Activated naive CD4-positive, alpha-beta T cell treated with anti-CD3 and anti-CD28 coated beads, Interleukin-2, amount 50 U/mL, for 72 hours (primary cell): ENCODE data around the gene CPN2. TPM values are rescaled to one million over a fixed set of nuclear protein-coding genes. Genes with fewer than 3 reads are reported as not detected.

Experiments
- ATAC-seq, 2 donors: fragments of 150-1000 bp; cut with Tn5 transposase; 2 replicates each; pipeline ENCODE4 v1.10.0; 2021; ENCODE audit warnings: mild to moderate bottlenecking in 2 of 2, moderate library complexity in 2 of 2
- DNase-seq, 2 donors: peaks; one replicate each; pipeline ENCODE4 v3.0.0; 2021 to 2022; ENCODE audit warnings: low spot score in 2 of 2
- H3K27ac Mint-ChIP-seq, 2 donors: one replicate each; pipeline ENCODE4 v1.8.0; 2022; ENCODE audit warnings: mild to moderate bottlenecking in 2 of 2, mixed read lengths in 2 of 2
- H3K36me3 Mint-ChIP-seq, 2 donors: one replicate each; pipeline ENCODE4 v1.8.0; 2022; ENCODE audit warnings: mixed read lengths in 2 of 2
- H3K9me3 Mint-ChIP-seq, 2 donors: one replicate each; pipeline ENCODE4 v1.8.0; 2022; ENCODE audit warnings: mixed read lengths in 2 of 2
- total RNA-seq, 2 donors: library from RNA; stranded (reverse); gene quantifications; one replicate each; pipeline ENCODE4 v1.2.3, GENCODE V29; 2022

CPN2 gene
- total RNA-seq, 2 donors from 2014 or later: not detected

GRCh38 chr3:194367992-194368841 lies 17.1 kb upstream of the CPN2 start:
- DNase-seq (no peak), ATAC-seq (no peak)
- Mint-ChIP-seq H3K36me3 (no peaks in the 10 kb centered on the region), H3K9me3 (no peaks in the 10 kb centered on the region), H3K27ac (no peak overlapping the region)

- DNase-seq: no peak
- Mint-ChIP-seq H3K9me3 (no peaks in the 10 kb centered on the region), H3K27ac (no peak overlapping the region), H3K36me3 (no peaks in the 10 kb centered on the region)
- ATAC-seq: no peak
These were observed 14.9 kb upstream of the CPN2 start for GRCh38 chr3:194365978-194366490.

GRCh38 chr3:194365526-194365925 lies 14.4 kb upstream of the CPN2 start:
- ATAC-seq (no peak), DNase-seq (no peak)
- Mint-ChIP-seq H3K27ac (no peak overlapping the region), H3K9me3 (no peaks in the 10 kb centered on the region), H3K36me3 (no peaks in the 10 kb centered on the region)

- no peaks in the 10 kb centered on the region for H3K9me3 Mint-ChIP-seq
- no peak overlapping the region for H3K27ac Mint-ChIP-seq
- DNase-seq: no peak
- ATAC-seq: no peak
- H3K36me3 Mint-ChIP-seq: no peaks in the 10 kb centered on the region
These were observed 13.7 kb upstream of the CPN2 start for GRCh38 chr3:194364652-194365434.

GRCh38 chr3:194364314-194364651 lies 13.2 kb upstream of the CPN2 start:
- no peak overlapping the region for H3K27ac Mint-ChIP-seq
- DNase-seq (no peak), ATAC-seq (no peak)
- no peaks in the 10 kb centered on the region for H3K36me3 Mint-ChIP-seq
- no peaks in the 10 kb centered on the region for H3K9me3 Mint-ChIP-seq

GRCh38 chr3:194360568-194360967 lies 9.4 kb upstream of the CPN2 start:
- H3K9me3 Mint-ChIP-seq: no peaks in the 10 kb centered on the region
- DNase-seq: no peak
- no peak for ATAC-seq
- no peak overlapping the region for H3K27ac Mint-ChIP-seq
- no peaks in the 10 kb centered on the region for H3K36me3 Mint-ChIP-seq

GRCh38 chr3:194357681-194358080 lies 6.6 kb upstream of the CPN2 start:
- Mint-ChIP-seq H3K9me3 (no peaks in the 10 kb centered on the region), H3K27ac (no peak overlapping the region), H3K36me3 (no peaks in the 10 kb centered on the region)
- ATAC-seq: no peak
- no peak for DNase-seq

- H3K9me3 Mint-ChIP-seq: no peaks in the 10 kb centered on the region
- ATAC-seq (no peak), DNase-seq (no peak)
- H3K27ac Mint-ChIP-seq: no peak overlapping the region
- no peaks in the 10 kb centered on the region for H3K36me3 Mint-ChIP-seq
These were observed 4.3 kb upstream of the CPN2 start for GRCh38 chr3:194355379-194355778.

GRCh38 chr3:194354315-194354714 lies 3.2 kb upstream of the CPN2 start:
- ATAC-seq (no peak), DNase-seq (no peak)
- Mint-ChIP-seq H3K36me3 (no peaks in the 10 kb centered on the region), H3K27ac (no peak overlapping the region), H3K9me3 (no peaks in the 10 kb centered on the region)

- H3K9me3 Mint-ChIP-seq: no peaks in the 10 kb centered on the region
- H3K27ac Mint-ChIP-seq: no peak overlapping the region
- DNase-seq (no peak), ATAC-seq (no peak)
- no peaks in the 10 kb centered on the region for H3K36me3 Mint-ChIP-seq
These were observed 1.6 kb upstream of the CPN2 start for GRCh38 chr3:194352667-194353246.

- Mint-ChIP-seq H3K27ac (no peak overlapping the region), H3K36me3 (no peaks in the 10 kb centered on the region), H3K9me3 (no peaks in the 10 kb centered on the region)
- no peak for ATAC-seq
- DNase-seq: no peak
These were observed 916 bp upstream of the CPN2 start for GRCh38 chr3:194351952-194352536.

- DNase-seq (no peak), ATAC-seq (no peak)
- H3K27ac Mint-ChIP-seq: peak overlapping the region in 1 of 2 donors; percentile 36
- H3K36me3 Mint-ChIP-seq: no peaks in the 10 kb centered on the region
- H3K9me3 Mint-ChIP-seq: no peaks in the 10 kb centered on the region
These were observed 429 bp downstream of the CPN2 start for GRCh38 chr3:194350726-194351071.

GRCh38 chr3:194348354-194348753 lies 2.8 kb downstream of the CPN2 start:
- no peaks in the 10 kb centered on the region for H3K36me3 Mint-ChIP-seq

GRCh38 chr3:194346621-194347020 lies 4.5 kb downstream of the CPN2 start:
- ATAC-seq (peak in 1 of 2 donors; percentile 15), DNase-seq (no peak)
- no peaks in the 10 kb centered on the region for H3K36me3 Mint-ChIP-seq

More at GRCh38 chr3:194348354-194348753, 2.8 kb downstream of the CPN2 start:
- H3K27ac Mint-ChIP-seq: no peak overlapping the region
- ATAC-seq (no peak), DNase-seq (no peak)
- H3K9me3 Mint-ChIP-seq: no peaks in the 10 kb centered on the region

GRCh38 chr3:194346035-194346434 lies 5.1 kb downstream of the CPN2 start:
- ATAC-seq (no peak), DNase-seq (no peak)
- Mint-ChIP-seq H3K36me3 (no peaks in the 10 kb centered on the region), H3K9me3 (no peaks in the 10 kb centered on the region), H3K27ac (no peak overlapping the region)

More at GRCh38 chr3:194346621-194347020, 4.5 kb downstream of the CPN2 start:
- no peak overlapping the region for H3K27ac Mint-ChIP-seq
- no peaks in the 10 kb centered on the region for H3K9me3 Mint-ChIP-seq

- peak in 1 of 2 donors; percentile 78 for DNase-seq
- peak; percentile 74 to 78 for ATAC-seq
These were observed 7.1 kb downstream of the CPN2 start for GRCh38 chr3:194344012-194344411.

GRCh38 chr3:194343561-194343893 lies 7.6 kb downstream of the CPN2 start:
- ATAC-seq: no peak
- no peak overlapping the region for H3K27ac Mint-ChIP-seq
- no peaks in the 10 kb centered on the region for H3K36me3 Mint-ChIP-seq

More at GRCh38 chr3:194344012-194344411, 7.1 kb downstream of the CPN2 start:
- Mint-ChIP-seq H3K9me3 (no peaks in the 10 kb centered on the region), H3K27ac (no peak overlapping the region), H3K36me3 (no peaks in the 10 kb centered on the region)

More at GRCh38 chr3:194343561-194343893, 7.6 kb downstream of the CPN2 start:
- DNase-seq: no peak
- H3K9me3 Mint-ChIP-seq: no peaks in the 10 kb centered on the region
